Thyroid gland (tissue), 4 donors: ENCODE data around the gene ANO6. TPM values are rescaled to one million over a fixed set of nuclear protein-coding genes. Genes with fewer than 3 reads are reported as not detected.

Source experiments
- DNase-seq, 2 donors: peaks; one replicate each; pipeline ENCODE4 v3.0.0-alpha.2; 2019
- H3K27ac ChIP-seq, 3 donors: fragments of 200-600 bp; sonication (generic); 1 replicate in 2 of 3; 2 replicates in 1 of 3; pipeline ENCODE4 v1.5.1; 2016 to 2019; ENCODE audit warnings: mild to moderate bottlenecking in 1 of 3, moderate library complexity in 1 of 3
- H3K27me3 ChIP-seq: fragments of 200-600 bp; sonication (generic); one replicate; pipeline ENCODE4 v1.5.1; 2019
- H3K36me3 ChIP-seq, 2 donors: fragments of 200-600 bp; sonication (generic); one replicate each; pipeline ENCODE4 v1.5.1; 2016 to 2019
- H3K4me1 ChIP-seq, 2 donors: fragments of 200-600 bp; sonication (generic); one replicate each; pipeline ENCODE4 v1.5.1; 2017 to 2019
- H3K4me3 ChIP-seq, 3 donors: fragments of 200-600 bp; sonication (generic); replicated peaks in 1 of 3; 1 replicate in 2 of 3; 2 replicates in 1 of 3; pipeline ENCODE4 v1.5.1; 2016; ENCODE audit warnings: mild to moderate bottlenecking in 1 of 3
- H3K9me3 ChIP-seq: fragments of 200-600 bp; sonication (generic); one replicate; pipeline ENCODE4 v1.5.1; 2017
- CTCF ChIP-seq, 6 experiments: fragments of 200-600 bp in 3 of 6; fragments of 450-650 bp in 3 of 6; sonication (generic) in 3 of 6; IDR thresholded peaks; one replicate each; pipeline ENCODE4 v1.5.1; 2016 to 2019; ENCODE audit warnings: antibody characterized with exemption in 6 of 6, mild to moderate bottlenecking in 2 of 6, inconsistent platforms in 1 of 6, moderate library complexity in 1 of 6
- POLR2A ChIP-seq, 2 donors: fragments of 450-650 bp; IDR thresholded peaks; one replicate each; pipeline ENCODE4 v1.6.1; 2017; ENCODE audit warnings: antibody characterized with exemption in 2 of 2, mild to moderate bottlenecking in 2 of 2, moderate library complexity in 1 of 2
- WGBS, 2 donors: methylation state at CpG; one replicate each; pipeline ENCODE4 v1.1.5; 2017; 5-methylcytosine and 5-hydroxymethylcytosine counted together
- intact Hi-C: fragments of 100-400 bp; cut with DNase I; formaldehyde crosslinking; loops from one replicate; pipeline ENCODE4 v1.15.1; 2023
- small RNA-seq: library from RNA; depleted of rRNA; stranded (forward); fragments of <200 nt; gene quantifications from one replicate; pipeline ENCODE3, GENCODE V24; 2016
- total RNA-seq, 4 donors: library from RNA; depleted of rRNA; stranded (reverse); fragments of >200 nt; gene quantifications; one replicate each; pipeline ENCODE4 v1.2.3, GENCODE V29; 2016

The ANO6 gene
- total RNA-seq, 4 donors from 2014 or later = 37.3 to 61.1 (median 48.1) TPM

DNA sequence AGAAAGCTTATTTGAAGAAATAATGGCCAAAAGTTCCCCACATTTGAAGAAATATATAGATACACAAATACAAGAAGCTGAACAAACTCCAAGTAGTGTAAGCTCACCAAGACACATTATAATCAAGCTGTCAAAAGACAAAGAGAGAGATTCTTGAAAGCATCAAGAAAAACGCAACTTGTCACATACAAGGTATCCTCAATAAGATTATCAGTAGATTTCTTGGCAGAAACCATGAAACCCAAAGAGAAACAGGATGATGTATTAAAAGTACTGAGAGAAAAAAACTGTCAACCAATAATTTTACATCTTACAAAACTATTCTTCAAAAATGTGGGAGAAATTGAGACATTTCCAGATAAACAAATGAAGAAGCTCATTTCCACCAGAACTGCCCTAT, 263.0 kb downstream of the ANO6 start:
- no peaks in the 10 kb centered on the region for H3K27me3 ChIP-seq
- H3K9me3 ChIP-seq = no peaks in the 10 kb centered on the region
- WGBS, 2 donors = 82 to 98% methylated on average over 1 of the region's 1 CpG
- no peak overlapping the region for H3K27ac ChIP-seq
- intact Hi-C loops = no loop called here
- H3K4me3 ChIP-seq = no peak overlapping the region
- TF ChIP-seq POLR2A (IDR thresholded peaks at IDR 0.05) (no peak), CTCF (IDR thresholded peaks at IDR 0.05) (no peak)
- no peaks in the 10 kb centered on the region for H3K36me3 ChIP-seq
- DNase-seq = no peak
- H3K4me1 ChIP-seq = no peaks in the 10 kb centered on the region

DNA sequence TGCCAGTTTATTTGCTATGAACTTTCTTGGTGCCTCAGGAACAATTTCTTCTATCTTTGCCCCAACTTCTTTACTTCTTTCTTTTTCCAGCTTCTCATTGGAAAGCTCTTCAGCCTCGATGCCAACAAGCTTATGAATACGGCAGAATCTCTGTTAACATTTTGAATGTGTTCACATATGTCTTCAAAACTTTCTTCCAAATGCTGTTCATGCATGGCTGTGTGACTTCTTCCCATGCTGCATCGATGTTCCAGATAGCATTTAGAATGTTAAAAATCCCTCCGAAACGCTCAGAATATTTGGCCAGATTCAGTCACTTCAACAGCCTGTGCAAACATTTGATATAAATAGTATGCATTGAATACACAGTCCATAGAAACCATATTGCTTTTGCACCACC, 265.9 kb downstream of the ANO6 start:
- Histone ChIP-seq H3K9me3 (no peaks in the 10 kb centered on the region), H3K4me1 (no peaks in the 10 kb centered on the region)
- intact Hi-C loops = no loop called here

GRCh38 chr12:45483571-45483970, 267.7 kb downstream of the ANO6 start:
- DNase-seq = peak; percentile 16 to 59
- Histone ChIP-seq H3K36me3 (no peaks in the 10 kb centered on the region), H3K4me1 (no peaks in the 10 kb centered on the region), H3K27ac (no peak overlapping the region), H3K4me3 (no peak overlapping the region), H3K9me3 (no peaks in the 10 kb centered on the region), H3K27me3 (no peaks in the 10 kb centered on the region)
- intact Hi-C loops = no loop called here
- TF ChIP-seq POLR2A (IDR thresholded peaks at IDR 0.05) (no peak), CTCF (IDR thresholded peaks at IDR 0.05) (no peak)
- WGBS, 2 donors = 48 to 49% methylated on average over 2 of the region's 2 CpGs

More for the DNA sequence above, 265.9 kb downstream of the ANO6 start:
- H3K4me3 ChIP-seq = no peak overlapping the region
- 60 to 79% methylated on average over 5 of the region's 5 CpGs for WGBS, 2 donors
- TF ChIP-seq CTCF (IDR thresholded peaks at IDR 0.05) = no peak
- H3K36me3 ChIP-seq = no peaks in the 10 kb centered on the region
- no peak for DNase-seq
- no peaks in the 10 kb centered on the region for H3K27me3 ChIP-seq
- H3K27ac ChIP-seq = no peak overlapping the region

Small RNA genes within 50 kb of the gene (small RNA-seq; reads per million reads assigned to genes)
- gene AC009248.2 = not detected

Other genes starting within 250 kb of the ANO6 start
- 1 to 10 TPM in 1 of 4 donors, under 1 TPM in 3; 0.13 to 3.0 (median 0.74) TPM for gene DBX2, start 165.0 kb upstream of the ANO6 start, total RNA-seq